Chondrocyte (in vitro differentiated cells): ENCODE measurements around the gene CACNA1C. TPM values are rescaled to one million over a fixed set of nuclear protein-coding genes. Genes with fewer than 3 reads are reported as not detected.

Source experiments
- DNase-seq: peaks from one replicate; pipeline ENCODE4 v3.0.0; 2021; ENCODE audit warnings: mixed read lengths, low spot score
- H3K27ac Mint-ChIP-seq: one replicate; pipeline ENCODE4 v1.8.0; 2021; ENCODE audit warnings: mild to moderate bottlenecking, moderate library complexity, mixed read lengths; ENCODE audit not compliant: unreplicated experiment
- H3K27me3 Mint-ChIP-seq: 2 replicates; pipeline ENCODE4 v1.8.0; 2021; ENCODE audit warnings: low read depth, mixed read lengths
- H3K36me3 Mint-ChIP-seq: 2 replicates; pipeline ENCODE4 v1.8.0; 2021; ENCODE audit warnings: low read depth, mixed read lengths
- H3K4me1 Mint-ChIP-seq: 2 replicates; pipeline ENCODE4 v1.8.0; 2021; ENCODE audit warnings: low read depth, mild to moderate bottlenecking, mixed read lengths
- H3K4me3 Mint-ChIP-seq: one replicate; pipeline ENCODE4 v1.8.0; 2021; ENCODE audit warnings: mild to moderate bottlenecking, moderate library complexity, mixed read lengths; ENCODE audit not compliant: unreplicated experiment
- H3K9me3 Mint-ChIP-seq: 2 replicates; pipeline ENCODE4 v1.8.0; 2021; ENCODE audit warnings: low read depth, mixed read lengths
- CTCF ChIP-seq: fragments of 200-600 bp; sonication (generic); IDR thresholded peaks from 2 replicates; pipeline ENCODE4 v1.5.0; 2021; ENCODE audit warnings: antibody characterized with exemption, mild to moderate bottlenecking, moderate library complexity
- total RNA-seq: library from RNA; stranded (reverse); gene quantifications from 3 replicates; pipeline ENCODE4 v1.2.1, GENCODE V29; 2021

Gene CACNA1C
- total RNA-seq, 1 donor from 2014 or later = 27.0 TPM

- Mint-ChIP-seq H3K9me3 (no peaks in the 10 kb centered on the region), H3K4me1 (peaks cover 6% of the 10 kb centered on the region), H3K36me3 (peaks cover 25% of the 10 kb centered on the region), H3K4me3 (no peak overlapping the region), H3K27ac (no peak overlapping the region), H3K27me3 (no peaks in the 10 kb centered on the region)
- DNase-seq = no peak
- no peak for TF ChIP-seq CTCF
Observed at GRCh38 chr12:2531371-2531770, 478.6 kb downstream of the CACNA1C start.

- H3K9me3 Mint-ChIP-seq = no peaks in the 10 kb centered on the region
- H3K27ac Mint-ChIP-seq = no peak overlapping the region
- H3K4me3 Mint-ChIP-seq = no peak overlapping the region
- H3K36me3 Mint-ChIP-seq = peaks cover 29% of the 10 kb centered on the region
- no peak for TF ChIP-seq CTCF
- no peaks in the 10 kb centered on the region for H3K27me3 Mint-ChIP-seq
- peaks cover 6% of the 10 kb centered on the region for H3K4me1 Mint-ChIP-seq
- no peak for DNase-seq
Observed at GRCh38 chr12:2533036-2533435, 480.2 kb downstream of the CACNA1C start.

GRCh38 chr12:2535583-2536204 is 482.9 kb downstream of the CACNA1C start:
- DNase-seq = no peak
- no peak overlapping the region for H3K27ac Mint-ChIP-seq
- H3K4me3 Mint-ChIP-seq = no peak overlapping the region
- H3K27me3 Mint-ChIP-seq = peaks cover 3% of the 10 kb centered on the region
- peaks cover 27% of the 10 kb centered on the region for H3K36me3 Mint-ChIP-seq
- TF ChIP-seq CTCF = no peak
- no peaks in the 10 kb centered on the region for H3K4me1 Mint-ChIP-seq
- no peaks in the 10 kb centered on the region for H3K9me3 Mint-ChIP-seq

- no peaks in the 10 kb centered on the region for H3K9me3 Mint-ChIP-seq
- no peaks in the 10 kb centered on the region for H3K4me1 Mint-ChIP-seq
- no peak for TF ChIP-seq CTCF
- DNase-seq = no peak
- no peak overlapping the region for H3K27ac Mint-ChIP-seq
- H3K36me3 Mint-ChIP-seq = peaks cover 25% of the 10 kb centered on the region
- no peak overlapping the region for H3K4me3 Mint-ChIP-seq
- peaks cover 3% of the 10 kb centered on the region for H3K27me3 Mint-ChIP-seq
Observed at GRCh38 chr12:2536724-2537123, 483.9 kb downstream of the CACNA1C start.

- Mint-ChIP-seq H3K4me1 (no peaks in the 10 kb centered on the region), H3K36me3 (peaks cover 17% of the 10 kb centered on the region), H3K27ac (no peak overlapping the region), H3K4me3 (no peak overlapping the region), H3K27me3 (peaks cover 3% of the 10 kb centered on the region), H3K9me3 (no peaks in the 10 kb centered on the region)
- TF ChIP-seq CTCF = no peak
- DNase-seq = no peak
Observed at GRCh38 chr12:2537868-2538541, 485.2 kb downstream of the CACNA1C start.
